ENCODE data around the gene ASTN2.
"Not testable (repeated sequence)": the region's sequence is repeated elsewhere in the genome, so short reads cannot be mapped to it uniquely, and the experiment has no call there.

The ASTN2 gene

DNA sequence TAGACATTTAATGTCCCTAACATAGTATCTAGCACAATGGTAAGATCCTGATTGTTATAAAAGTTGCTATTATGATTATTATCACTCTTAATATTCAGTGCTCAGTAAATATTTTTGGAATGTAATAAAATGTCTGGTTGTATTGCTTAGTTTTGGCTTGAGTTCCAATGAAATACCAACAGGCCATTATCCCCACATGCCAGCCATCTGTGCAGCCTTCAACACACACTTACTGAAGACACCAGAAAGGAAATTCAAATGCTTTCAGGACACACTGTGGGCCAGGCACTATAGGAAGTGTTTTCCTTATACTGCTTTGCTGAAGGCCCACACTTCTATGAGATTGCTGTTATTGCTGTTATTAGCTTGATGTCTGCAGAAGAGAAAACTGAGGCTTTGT lies 570.2 kb downstream of the ASTN2 start:
- no peak for DNase-seq

DNA sequence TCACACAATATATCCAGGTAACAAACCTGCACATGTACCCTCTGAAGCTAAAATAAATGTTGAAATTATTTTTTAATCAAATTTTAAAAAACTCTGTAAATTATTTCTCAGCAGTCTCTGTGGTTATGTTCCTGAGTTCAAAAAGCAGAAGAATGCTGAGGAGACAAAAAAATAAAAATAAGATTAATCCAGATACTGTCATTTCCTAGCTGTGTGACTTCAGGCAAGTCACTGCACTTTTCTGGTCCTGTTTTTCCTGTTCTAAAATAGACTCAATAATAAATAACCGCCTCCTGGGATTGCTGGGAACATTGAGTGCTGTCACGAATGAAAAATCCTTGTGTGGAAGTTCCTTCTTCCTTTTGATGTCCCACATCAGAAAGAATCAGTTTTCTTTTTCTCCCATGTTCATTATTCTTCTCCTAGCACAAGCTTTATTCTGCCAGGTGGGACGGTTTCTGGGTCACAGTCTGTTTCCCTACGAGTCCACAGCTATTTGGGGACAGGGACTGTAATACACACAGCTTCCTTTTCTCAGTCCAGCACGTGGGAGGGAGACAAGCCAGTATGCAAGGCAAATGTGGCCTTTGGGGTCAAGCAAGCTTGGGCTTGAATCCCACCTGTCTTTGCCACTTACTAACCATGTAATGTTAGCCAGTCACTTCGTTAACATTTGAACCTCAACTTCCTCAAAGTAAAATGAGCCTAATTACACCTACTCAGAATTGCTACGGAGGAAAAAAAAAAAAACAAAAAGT lies 570.8 kb downstream of the ASTN2 start:
- DNase-seq = no peak

DNA sequence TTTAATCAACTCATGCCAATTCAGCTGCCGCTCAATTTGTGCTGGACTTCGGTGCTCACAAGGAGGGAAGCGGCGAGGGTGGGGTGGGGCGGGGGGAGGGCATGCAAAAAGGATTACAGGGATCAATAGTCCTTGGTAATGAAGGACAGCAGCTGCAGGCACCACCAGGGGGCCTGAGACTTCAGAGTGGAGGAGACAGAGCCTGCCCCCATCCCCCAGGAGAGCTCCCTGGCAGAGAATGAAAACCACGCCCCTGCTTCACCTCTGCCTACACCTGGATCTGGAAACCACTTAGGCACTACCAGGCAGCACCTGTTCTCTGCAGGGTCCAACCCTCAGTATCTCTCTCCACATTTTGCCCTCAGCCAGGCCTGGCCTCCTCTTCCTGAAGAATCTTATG lies 572.2 kb downstream of the ASTN2 start:
- DNase-seq = no peak

DNA sequence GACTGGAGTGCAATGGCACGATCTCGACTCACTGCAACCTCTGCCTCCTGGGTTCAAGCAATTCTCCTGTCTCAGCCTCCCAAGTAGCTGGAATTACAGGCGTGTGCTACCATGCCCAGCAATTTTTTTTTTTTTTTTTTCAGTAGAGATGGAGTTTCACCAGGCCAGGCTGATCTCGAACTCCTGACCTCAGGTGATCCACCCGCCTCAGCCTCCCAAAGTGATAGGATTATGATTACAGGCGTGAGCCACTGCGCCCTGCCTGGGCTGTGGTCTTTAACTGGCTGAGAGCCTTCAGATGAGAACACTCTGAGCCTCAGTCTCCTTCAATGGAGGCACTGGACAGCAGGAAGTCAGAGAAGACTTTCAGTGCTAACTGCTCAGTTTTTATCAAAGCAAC lies 576.4 kb downstream of the ASTN2 start:
- not testable (repeated sequence) for DNase-seq

DNA sequence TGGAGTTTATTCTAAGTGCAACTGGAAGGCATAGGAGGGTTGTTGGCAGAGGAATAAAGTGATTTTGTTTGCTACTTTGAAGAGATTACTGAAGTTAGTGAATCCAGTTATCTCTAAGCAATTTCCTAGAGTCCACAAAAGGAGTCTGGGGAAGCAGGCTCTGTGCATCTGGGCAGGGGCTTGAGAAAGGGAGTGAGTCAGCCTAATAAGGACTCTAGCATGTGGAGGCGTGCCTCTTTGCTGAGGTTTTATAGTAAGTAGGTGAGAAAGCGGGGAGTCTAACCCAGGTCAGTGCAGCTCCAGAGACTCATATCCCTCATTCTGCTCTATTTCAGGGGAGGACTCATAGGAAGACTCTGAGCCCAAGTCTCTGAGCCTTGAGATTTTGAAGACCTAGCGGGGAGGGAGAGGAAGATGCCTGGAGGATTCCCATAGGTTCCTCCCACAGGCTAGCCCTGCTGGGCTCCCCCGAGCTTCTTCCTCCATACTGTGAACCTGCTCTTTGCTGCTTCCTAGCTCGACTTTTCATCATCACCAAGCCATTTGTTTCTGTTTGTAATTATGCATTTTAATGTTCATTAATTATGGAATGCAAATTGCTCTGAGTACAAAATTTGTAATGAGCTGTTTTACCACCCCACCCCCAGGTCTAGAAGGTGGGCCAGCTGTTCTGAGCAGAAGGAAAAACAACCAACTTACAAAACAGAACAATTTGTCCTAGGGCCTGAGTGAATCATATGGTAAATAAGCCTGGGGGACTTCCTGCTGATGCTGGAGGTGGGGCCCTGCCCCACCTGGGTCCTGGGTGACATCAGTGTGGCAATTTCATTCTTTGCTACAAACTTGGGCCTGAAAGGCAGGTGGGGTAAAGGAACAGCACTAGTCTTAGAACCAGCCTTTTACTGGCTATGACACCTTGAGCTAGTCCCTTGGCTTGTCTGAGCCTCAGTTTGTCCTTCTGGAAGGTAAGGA lies 577.6 kb downstream of the ASTN2 start:
- DNase-seq = no peak

DNA sequence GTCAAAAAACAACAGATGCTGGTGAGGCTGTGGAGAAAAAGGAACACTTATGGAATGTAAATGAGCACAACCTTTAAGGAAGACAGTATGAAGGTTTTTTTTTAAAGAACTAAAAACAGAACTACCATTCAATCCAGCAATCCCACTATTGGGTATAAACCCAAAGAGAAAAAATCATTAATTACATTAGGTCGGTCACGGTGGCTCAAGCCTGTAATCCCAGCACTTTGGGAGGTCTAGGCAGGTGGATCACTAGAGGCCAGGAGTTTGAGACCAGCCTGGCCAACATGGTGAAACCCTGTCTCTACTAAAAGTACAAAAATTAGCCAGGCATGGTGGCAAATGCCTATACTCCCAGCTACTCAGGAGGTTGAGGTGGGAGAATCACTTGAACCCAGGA lies 584.5 kb downstream of the ASTN2 start:
- not testable (repeated sequence) for DNase-seq

DNA sequence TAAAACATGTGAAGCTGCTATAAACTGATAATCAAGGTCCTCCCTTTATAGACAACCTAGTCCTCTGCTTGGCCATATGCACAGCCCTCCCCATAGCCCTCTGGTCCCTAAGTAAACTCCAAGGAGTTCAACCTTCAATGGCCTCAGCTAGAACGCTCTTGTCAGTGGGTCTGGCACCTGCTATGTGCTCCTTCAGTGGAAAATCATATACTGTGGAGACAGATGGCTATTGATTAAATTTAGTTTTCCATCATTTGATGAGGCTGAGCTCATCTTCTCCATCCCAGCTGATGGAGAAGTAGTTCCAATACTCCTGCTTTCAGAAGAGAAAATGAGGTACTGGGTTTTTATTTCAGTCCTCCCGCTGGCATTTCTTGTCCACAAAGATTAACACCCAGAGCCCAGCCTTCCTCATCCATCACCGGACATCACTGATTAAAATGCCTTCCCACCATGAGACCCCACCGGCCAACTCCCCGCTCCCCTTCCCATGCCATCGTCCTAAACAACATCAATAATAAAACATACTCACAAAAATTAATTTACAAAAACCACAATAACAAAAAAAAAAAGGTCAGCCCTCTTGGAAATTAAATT lies 593.1 kb downstream of the ASTN2 start:
- no peak for DNase-seq

DNA sequence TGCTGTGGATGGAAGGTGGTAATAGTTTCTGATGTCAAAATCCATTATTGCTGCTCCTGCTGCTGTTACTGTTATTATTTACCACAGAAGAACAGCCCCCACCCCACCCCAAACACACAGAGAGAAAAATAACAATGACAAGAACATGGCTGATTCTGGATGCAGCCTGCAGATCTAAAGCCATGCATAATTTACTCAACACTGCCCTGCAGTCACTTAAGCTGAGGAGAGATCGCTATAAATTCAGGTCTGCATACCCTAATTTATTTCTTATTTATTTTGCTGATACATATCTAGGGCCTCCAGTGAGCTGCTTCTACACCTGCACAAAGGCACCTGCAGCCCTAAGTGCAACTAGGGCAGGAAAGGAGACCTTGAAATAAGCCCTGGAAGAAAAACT lies 595.7 kb downstream of the ASTN2 start:
- DNase-seq = no peak

DNA sequence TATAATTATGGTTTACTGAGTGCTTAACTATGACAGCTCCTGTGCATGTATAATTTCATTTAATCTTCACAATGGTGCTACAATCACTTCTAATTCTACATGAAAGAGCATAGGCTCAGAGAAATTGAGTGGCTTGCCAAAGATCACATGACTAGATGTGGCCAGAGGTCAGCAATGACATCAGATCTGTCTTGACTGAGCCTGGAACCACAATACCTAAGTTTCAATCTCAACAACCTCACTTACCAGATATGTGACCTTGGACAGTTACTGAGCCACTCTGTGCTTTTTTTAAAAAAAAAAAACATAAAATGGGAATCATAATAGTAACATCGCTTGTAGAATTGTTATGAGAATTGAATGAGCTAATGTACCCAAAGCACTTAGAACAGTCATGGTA lies 597.1 kb downstream of the ASTN2 start:
- DNase-seq = no peak

DNA sequence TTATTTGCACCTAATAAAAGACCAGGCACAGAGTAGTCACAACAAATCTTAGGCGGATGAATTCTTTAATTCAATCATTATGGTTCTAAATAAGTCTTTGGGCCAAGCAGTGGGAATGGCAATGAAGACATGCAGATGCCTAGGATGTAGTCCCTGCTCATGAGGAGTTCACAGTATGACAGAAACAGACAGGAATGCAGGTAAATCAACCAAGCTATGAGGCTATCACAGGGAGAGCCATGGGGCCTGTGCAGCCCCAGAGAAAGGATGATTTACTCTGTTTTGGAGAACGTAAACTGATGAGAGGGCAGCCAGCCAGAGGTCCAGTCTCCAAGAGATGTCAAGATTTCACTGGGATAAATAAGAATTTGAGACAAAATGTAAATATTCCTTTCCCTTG lies 598.4 kb downstream of the ASTN2 start:
- DNase-seq = no peak

DNA sequence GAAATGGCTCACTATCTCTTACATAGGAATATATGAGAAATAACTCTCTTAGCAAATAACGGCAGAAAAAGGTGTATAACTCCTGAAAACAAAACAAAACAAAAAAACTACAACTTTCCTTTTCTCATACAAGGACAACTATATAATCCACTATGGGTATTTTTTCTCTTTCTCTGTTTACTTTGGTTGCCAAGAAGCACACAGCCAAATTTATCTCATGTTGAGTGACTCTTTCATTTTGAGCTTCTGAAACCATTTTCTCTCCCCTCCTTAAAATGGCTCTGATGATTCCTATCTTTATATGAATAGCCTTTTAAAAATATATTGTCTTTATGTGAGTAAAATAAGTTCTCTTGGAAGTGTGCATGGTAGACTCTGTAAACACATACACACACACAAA lies 599.0 kb downstream of the ASTN2 start:
- no peak for DNase-seq

DNA sequence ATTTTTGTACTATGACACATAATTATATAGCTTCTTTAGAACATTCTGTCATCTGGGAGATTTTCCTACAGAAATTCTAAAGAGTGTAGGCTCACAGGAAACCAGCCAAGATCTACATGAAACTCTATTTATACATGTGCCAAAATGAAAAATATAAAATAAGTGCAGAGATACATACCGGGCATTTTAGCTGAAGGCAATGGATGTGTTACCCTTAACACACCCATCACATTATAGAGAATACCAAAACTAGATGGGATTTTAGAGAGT lies 601.9 kb downstream of the ASTN2 start:
- no peak for DNase-seq

DNA sequence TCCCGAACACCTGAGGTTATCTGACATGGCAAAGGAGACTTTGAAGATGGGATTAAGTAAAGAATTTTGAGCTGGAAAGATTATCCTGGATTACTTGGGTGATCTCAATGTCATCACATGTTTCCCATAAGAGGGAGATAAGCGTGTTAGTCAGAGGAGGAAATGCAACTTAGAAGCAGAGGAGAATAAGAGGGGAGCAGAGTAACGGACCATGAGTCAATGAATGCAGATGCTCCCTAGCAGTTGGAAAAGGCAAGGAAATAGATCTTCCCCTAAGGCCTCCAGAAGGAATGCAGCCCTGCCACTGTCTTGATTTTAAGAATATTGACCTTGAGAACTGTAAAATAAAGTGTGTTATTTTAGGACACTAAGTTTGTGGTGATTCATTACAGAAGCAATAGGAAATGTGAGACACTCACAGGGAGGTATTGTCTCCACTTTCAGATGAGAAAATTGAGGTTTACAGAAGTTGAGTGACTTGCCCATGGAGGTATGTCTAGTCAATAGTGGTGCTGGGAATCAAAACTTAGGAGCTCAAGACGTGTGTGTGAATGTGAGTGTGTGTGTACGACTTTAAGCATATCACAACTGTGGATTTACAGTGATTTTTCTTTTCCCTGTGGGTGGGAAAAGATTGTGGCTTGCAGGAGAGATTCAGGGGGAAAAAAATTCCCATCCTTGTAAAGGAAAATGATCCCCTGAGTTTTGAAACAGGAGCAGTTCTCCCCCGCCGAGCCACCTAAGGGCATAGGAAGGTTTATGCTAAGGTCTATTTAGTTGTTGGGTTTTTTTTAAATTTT lies 602.4 kb downstream of the ASTN2 start:
- DNase-seq = no peak

DNA sequence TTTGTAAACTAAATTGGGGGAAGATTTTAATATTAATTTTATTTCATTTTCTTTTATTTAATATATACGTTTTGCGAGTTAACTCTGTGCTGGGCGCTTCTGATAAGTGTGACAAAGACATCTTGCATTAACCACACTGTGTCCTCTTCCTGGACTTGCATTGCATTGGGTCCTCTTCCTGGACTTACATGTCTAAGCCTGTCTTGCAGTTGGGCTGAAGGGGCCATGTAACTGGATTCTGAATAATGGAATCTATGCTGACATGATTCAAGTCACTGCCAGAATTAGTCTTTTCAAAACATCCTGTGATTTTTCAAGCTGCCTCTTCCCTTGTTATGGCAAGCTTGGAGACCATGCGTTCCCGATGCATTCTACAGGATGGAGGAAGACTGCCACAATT lies 605.2 kb downstream of the ASTN2 start:
- no peak for DNase-seq

DNA sequence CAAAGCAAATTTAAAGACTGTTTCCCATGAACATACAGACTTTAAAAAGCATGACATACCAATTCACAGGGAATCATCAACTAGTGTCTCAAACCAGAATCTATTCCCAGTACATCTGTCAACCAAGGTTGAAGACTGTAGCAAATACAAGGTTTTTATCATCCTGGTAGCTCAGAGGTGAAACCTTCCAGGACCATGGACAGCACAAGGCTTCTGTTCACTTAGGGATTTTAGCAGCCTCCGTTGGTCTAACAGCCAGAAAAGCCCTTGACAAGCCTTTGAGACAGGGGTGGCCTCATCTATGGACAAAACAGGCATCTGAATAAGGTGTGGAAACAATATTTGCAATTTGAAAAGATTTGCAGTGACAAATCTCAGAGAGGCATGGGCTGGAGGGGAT lies 608.8 kb downstream of the ASTN2 start:
- DNase-seq = no peak

DNA sequence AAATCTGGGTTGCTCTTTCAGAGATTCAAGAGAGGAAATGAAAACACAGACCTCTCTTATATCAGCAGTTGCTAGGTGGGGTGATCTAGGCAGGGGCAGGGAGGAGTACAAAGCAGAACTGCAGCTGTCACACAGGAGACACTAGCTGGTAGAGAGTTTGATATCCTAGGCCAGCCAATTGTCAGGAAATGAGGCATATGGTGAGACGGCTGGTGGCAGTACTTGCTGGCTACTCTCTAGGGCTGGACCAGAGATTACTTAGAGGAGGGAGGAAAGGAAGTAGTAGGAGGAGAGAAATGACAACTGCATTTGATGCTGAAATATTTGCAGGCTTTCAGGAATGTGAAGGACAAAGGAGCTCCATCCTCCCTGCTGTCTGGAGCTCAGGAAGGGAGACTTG lies 614.0 kb downstream of the ASTN2 start:
- no peak for DNase-seq

DNA sequence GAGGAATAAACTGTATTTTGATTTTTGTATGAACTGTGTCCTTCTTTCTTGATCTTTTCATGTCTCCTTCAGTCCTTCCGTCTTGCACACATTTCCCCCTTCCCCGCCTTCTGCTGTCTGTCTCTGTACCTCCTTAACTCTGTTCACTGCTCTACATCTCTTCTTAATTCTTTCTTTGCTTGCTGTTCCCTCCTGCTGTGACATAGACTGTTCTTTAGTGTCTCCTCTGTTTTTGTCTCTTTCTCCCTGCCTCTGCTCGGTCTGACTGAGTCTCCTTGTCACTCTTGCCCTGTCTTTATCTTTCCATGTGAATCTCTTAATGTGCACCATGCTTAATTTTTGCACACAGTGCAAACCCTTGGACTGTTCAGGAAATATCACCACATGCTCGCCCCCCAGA lies 614.8 kb downstream of the ASTN2 start:
- no peak for DNase-seq

DNA sequence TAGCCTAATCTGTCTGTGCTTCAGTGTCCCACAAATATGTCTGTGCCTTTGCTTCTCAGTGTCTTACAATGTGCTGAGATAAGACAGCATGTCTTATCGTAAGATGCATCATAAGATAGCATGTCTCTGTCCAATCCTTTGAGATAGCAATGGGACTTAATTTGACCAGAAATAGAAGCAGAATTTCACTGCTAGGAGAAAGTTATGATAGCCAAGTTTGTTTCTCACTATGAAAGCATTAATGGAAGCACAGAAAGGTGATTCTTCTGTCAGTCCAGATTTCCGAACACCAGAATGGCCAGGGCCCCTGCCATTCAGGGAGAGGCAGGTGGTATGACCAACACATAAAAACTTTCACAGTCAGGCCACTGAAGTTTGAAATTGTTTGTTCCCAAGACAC lies 616.3 kb downstream of the ASTN2 start:
- DNase-seq = no peak

DNA sequence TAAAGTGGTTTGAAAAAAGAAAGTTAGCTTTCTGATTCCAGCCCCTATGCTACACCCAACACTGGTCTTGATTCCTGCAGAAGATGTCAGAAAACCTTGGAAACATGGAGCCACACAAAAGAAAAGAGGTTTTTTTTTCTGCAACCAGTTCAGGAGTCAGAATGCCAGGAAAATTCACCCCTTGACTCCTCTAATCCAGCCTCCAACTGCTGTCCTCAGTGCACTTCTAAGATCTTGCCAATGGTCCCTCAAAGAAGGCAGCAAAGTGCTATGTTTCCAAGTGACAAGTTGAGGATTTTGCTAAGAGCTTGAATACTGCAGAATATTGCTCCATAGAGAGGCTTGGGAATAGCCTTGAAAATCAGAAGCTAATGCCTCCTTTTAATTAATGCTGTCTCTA lies 617.6 kb downstream of the ASTN2 start:
- no peak for DNase-seq

DNA sequence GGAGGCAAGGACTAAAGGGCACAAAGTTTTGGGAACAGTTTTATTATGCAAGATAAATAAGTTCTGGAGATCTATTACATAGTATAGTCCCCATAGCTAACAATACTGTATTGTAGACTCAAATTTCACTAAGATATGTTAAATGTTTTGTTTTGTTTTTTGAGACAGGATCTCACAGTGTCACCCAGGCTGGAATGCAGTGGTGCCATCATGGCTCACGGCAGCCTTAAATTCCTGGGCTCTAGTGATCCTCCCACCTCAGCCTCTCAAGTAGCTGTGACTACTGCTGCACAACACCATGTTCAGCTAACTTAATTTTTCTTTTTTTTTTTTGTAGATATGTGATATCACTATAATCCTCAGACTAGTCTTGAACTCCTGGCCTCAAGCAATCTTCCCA lies 618.2 kb downstream of the ASTN2 start:
- DNase-seq = no peak

DNA sequence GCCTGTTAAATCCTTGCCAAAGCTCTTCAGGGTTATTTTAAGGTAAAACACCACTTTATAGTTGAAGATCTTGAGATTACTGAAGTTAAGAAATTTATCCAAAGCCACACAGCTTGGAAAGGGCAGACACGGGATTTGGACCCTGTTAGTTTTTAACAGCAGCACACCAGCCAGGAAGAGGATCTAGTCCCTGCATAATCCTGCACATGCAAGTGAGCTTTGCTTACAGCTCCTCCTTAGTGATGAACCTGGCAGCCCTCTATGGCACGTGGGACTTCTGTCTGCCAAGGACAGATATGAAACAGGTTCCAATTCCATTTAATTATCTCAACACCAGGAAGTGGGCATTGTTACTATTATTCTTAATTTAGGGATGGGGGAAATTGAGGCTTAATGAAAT lies 619.0 kb downstream of the ASTN2 start:
- no peak for DNase-seq

DNA sequence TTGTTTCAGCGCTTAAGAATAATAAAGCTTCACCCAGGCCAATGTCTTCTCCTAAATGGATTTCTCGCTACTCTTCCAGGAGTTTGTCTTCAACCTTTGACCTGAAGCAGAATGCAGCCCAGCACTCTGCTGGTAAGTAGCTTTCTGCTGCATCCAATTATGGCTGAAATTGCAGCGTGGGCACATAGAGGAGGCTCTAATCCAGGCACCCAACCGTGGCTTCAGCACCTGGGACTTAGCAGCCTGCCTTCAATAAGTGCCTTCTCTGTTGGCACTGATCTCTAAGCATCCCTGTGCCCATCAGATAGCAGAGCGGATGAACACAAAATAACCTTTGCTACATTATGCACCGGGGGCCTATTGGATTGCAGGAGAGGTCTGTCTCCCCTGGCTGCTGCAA lies 622.6 kb downstream of the ASTN2 start:
- no peak for DNase-seq

DNA sequence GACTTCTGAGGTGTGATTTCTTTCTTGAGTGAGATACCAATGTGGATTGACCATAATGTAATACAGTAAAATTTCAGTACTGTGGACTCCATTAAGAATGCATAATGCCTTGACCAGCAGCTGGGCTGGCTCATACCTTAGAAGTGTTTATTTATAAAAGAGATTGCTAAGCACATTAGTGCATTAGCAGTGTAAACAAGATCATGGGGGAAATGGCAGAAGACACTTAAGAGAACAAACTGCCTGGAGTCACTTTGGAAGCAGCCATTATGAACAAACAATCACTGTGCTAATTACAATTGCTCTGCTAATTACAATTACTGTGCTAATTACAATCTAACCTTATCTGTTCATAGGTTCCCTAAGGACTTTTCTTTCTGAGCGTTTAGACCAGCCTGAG lies 623.5 kb downstream of the ASTN2 start:
- no peak for DNase-seq
